Measurements from ENCODE around the gene SHISAL1.

The SHISAL1 gene

DNA sequence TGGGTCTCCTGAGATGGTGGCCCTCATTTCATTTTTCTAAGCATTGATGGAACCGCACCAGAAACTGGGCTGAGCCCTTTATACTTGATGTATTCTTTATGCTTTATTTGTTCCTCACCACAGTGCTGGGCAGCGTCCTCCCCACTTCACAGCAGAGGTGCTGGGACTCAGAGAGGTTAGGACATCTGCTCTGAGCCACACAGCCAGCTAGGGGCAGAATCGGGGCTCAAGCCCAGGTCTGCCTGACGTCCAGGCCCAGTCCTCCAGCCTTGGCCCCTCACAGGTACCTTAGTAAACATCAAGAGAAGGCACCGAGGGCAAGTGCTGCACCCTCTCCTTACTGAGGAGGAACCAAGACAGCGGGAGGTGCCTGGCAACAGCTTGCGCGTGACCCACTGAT, 20.2 kb upstream of the SHISAL1 start:
- H2AFZ ChIP-seq (ENCODE audit: low read length), result no peak overlapping the region
- no peaks in the 10 kb centered on the region for H3F3A ChIP-seq (ENCODE audit: insufficient read depth, low read length)
- no peaks in the 10 kb centered on the region for H3K9me2 ChIP-seq (ENCODE audit: low read depth, low read length)
- H4K20me1 ChIP-seq (ENCODE audit: insufficient read depth, low read length), result no peaks in the 10 kb centered on the region
- TF ChIP-seq, protein P1, sequence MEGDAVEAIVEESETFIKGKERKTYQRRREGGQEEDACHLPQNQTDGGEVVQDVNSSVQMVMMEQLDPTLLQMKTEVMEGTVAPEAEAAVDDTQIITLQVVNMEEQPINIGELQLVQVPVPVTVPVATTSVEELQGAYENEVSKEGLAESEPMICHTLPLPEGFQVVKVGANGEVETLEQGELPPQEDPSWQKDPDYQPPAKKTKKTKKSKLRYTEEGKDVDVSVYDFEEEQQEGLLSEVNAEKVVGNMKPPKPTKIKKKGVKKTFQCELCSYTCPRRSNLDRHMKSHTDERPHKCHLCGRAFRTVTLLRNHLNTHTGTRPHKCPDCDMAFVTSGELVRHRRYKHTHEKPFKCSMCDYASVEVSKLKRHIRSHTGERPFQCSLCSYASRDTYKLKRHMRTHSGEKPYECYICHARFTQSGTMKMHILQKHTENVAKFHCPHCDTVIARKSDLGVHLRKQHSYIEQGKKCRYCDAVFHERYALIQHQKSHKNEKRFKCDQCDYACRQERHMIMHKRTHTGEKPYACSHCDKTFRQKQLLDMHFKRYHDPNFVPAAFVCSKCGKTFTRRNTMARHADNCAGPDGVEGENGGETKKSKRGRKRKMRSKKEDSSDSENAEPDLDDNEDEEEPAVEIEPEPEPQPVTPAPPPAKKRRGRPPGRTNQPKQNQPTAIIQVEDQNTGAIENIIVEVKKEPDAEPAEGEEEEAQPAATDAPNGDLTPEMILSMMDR (IDR thresholded peaks at IDR 0.05; ENCODE audit: low read length), result no peak
- TF ChIP-seq EZH2 (IDR thresholded peaks at IDR 0.05; ENCODE audit: borderline replicate concordance, low read length), result no peak
- no peak overlapping the region for H3K4me2 ChIP-seq (ENCODE audit: low read length)
- no peaks in the 10 kb centered on the region for H3K27me3 ChIP-seq (ENCODE audit: insufficient read depth, low read length)
- H3K27ac ChIP-seq (ENCODE audit: low read depth, low read length, poor library complexity, severe bottlenecking), result no peak overlapping the region
- no peaks in the 10 kb centered on the region for H3K79me2 ChIP-seq (ENCODE audit: insufficient read depth, low read length)
- H3K9me3 ChIP-seq (ENCODE audit: low read length), result no peaks in the 10 kb centered on the region
- H3K9ac ChIP-seq (ENCODE audit: low read length), result no peak overlapping the region
- H3K36me3 ChIP-seq (ENCODE audit: insufficient read depth, low read length), result no peaks in the 10 kb centered on the region
- no peaks in the 10 kb centered on the region for H3K4me1 ChIP-seq (ENCODE audit: insufficient read depth, low read length, severe bottlenecking)
- H3K4me3 ChIP-seq (ENCODE audit: low read depth, low read length, poor library complexity, severe bottlenecking), result no peak overlapping the region

DNA sequence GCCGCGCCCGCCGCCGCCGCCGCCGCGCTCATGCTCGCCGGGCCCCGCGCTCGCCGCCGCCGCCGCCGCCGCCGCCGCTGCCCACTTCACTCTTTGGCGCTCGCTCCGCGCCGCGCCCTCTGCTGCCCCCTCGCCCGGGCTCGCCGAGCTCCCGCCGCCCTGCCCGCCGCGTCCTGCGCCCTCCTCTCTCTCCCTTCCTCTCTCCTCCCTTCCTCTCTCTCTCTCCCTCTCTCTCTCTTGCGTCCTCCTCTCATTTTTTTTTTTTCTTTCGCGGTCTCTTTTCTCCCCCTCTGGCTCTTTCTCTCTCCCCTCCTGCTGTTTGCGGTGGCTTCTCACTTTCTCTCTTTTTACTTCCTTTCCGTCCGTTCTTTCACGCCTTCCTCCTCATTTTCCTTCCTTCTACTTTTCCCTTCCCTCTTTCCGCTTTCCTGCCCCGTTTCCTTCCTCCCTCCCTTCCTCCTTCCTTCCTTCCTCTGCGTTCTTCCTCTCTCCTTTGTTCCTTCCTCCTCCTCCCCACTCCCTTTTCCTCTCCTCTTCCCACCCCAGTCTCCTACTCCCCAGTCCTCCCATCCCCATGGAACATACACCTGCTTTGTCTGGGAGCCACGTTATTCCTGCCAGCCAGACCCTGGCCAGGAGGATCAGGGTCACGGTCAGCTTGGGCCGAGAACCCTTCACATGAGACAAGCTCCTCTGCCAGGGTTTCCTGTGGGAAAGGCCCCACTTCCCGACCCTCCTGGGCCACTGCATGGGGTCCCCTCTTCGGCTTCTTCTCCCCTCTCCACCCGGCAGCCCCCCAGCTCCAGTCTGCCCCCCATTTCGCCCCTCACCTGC, 19.3 kb upstream of the SHISAL1 start:
- TF ChIP-seq, protein P1 (IDR thresholded peaks at IDR 0.05; ENCODE audit: low read length), result no peak
- no peak for TF ChIP-seq EZH2 (IDR thresholded peaks at IDR 0.05; ENCODE audit: borderline replicate concordance, low read length)
- Histone ChIP-seq H3K9ac (ENCODE audit: low read length) (no peak overlapping the region), H3K36me3 (ENCODE audit: insufficient read depth, low read length) (no peaks in the 10 kb centered on the region), H3K4me1 (ENCODE audit: insufficient read depth, low read length, severe bottlenecking) (no peaks in the 10 kb centered on the region), H3K4me3 (ENCODE audit: low read depth, low read length, poor library complexity, severe bottlenecking) (no peak overlapping the region), H3K27ac (ENCODE audit: low read depth, low read length, poor library complexity, severe bottlenecking) (no peak overlapping the region), H3K79me2 (ENCODE audit: insufficient read depth, low read length) (no peaks in the 10 kb centered on the region), H3K9me3 (ENCODE audit: low read length) (no peaks in the 10 kb centered on the region), H3F3A (ENCODE audit: insufficient read depth, low read length) (no peaks in the 10 kb centered on the region), H3K4me2 (ENCODE audit: low read length) (no peak overlapping the region), H3K9me2 (ENCODE audit: low read depth, low read length) (no peaks in the 10 kb centered on the region), H2AFZ (ENCODE audit: low read length) (no peak overlapping the region), H4K20me1 (ENCODE audit: insufficient read depth, low read length) (no peaks in the 10 kb centered on the region), H3K27me3 (ENCODE audit: insufficient read depth, low read length) (no peaks in the 10 kb centered on the region)

DNA sequence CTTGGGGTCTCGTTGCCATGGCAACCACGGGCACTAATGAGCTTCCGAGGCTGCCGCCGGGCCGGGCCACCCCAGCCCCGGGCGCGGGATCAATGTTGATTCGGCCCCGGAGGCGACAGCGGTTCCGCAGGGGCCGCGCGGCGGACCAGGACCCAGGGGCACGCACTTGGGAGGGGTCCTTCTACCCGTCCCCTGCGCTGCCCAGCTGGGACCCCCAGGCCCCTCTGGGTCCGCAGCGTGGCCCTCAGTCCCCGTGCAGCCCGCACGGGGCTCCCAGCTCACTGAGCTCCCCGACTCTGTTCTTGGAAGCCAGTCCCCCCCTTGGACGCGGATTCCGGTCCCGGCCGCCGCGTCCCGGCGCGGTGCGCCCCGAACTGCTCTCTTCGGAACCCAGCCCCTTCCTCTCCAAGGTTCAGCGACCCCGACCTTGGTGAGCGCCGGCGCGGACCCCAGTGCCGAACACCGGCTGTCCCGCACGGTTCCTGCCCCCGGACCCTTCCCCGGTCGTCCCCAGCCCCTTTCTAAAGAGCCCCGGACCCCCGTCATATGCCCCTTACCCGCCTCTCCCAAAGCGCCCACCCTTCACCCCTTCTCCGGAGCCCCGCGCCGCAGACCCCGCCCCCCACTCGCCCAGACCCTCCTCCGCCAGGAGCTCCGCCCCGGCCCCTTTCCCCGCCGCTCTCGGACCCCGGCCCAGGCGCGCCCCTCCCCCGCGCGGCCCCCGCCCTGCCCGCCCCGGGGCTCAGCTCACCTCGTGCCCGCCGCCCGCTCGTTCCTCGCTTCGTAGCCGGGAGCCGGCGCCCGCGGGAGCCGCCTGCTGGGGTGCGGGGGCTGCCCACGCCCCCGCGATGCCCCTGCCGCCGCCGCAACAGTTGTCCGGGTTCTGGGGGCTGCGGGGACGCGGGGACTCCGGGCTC, 18.3 kb upstream of the SHISAL1 start:
- H3K9me2 ChIP-seq (ENCODE audit: low read depth, low read length), result no peaks in the 10 kb centered on the region
- TF ChIP-seq EZH2 (IDR thresholded peaks at IDR 0.05; ENCODE audit: borderline replicate concordance, low read length), result no peak
- TF ChIP-seq, protein P1 (IDR thresholded peaks at IDR 0.05; ENCODE audit: low read length), result no peak
- no peaks in the 10 kb centered on the region for H3K9me3 ChIP-seq (ENCODE audit: low read length)
- H3K4me1 ChIP-seq (ENCODE audit: insufficient read depth, low read length, severe bottlenecking), result no peaks in the 10 kb centered on the region
- H3F3A ChIP-seq (ENCODE audit: insufficient read depth, low read length), result no peaks in the 10 kb centered on the region
- no peak overlapping the region for H3K4me3 ChIP-seq (ENCODE audit: low read depth, low read length, poor library complexity, severe bottlenecking)
- no peak overlapping the region for H3K9ac ChIP-seq (ENCODE audit: low read length)
- H3K27me3 ChIP-seq (ENCODE audit: insufficient read depth, low read length), result no peaks in the 10 kb centered on the region
- H3K4me2 ChIP-seq (ENCODE audit: low read length), result no peak overlapping the region
- no peak overlapping the region for H2AFZ ChIP-seq (ENCODE audit: low read length)
- H3K27ac ChIP-seq (ENCODE audit: low read depth, low read length, poor library complexity, severe bottlenecking), result no peak overlapping the region
- no peaks in the 10 kb centered on the region for H4K20me1 ChIP-seq (ENCODE audit: insufficient read depth, low read length)
- no peaks in the 10 kb centered on the region for H3K36me3 ChIP-seq (ENCODE audit: insufficient read depth, low read length)
- H3K79me2 ChIP-seq (ENCODE audit: insufficient read depth, low read length), result no peaks in the 10 kb centered on the region
